HG03558 (cell line): ENCODE data around the gene CYFIP2.

Experiments used
- ATAC-seq: cut with Tn5 transposase; IDR thresholded peaks from one replicate; pipeline ENCODE4 v1.9.1; 2021; ENCODE audit warnings: moderate number of reproducible peaks; ENCODE audit not compliant: unreplicated experiment; ENCODE audit errors: extremely low read depth

The CYFIP2 gene

GRCh38 chr5:157285310-157286035, 19.6 kb downstream of the CYFIP2 start:
- ATAC-seq: no peak

DNA sequence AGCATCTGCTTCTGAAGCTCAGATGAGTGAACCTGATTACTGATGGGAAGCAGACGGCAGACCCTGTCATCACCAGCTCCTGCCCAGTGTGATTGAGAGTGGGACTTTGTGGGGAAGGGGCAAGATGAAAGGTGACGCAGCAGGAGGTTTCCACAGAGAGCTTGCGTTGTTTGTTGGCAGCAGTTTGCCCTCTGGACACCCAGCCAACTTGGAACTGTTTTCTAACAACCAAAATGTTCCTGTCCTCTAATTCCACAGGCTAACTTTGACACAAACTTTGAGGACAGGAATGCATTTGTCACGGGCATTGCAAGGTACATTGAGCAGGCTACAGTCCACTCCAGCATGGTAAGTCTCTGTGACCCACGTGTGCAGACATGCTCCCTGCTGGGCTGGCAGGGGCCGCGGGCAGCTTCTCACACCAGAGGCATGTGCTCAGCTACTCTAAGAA, 20.9 kb downstream of the CYFIP2 start:
- no peak for ATAC-seq

DNA sequence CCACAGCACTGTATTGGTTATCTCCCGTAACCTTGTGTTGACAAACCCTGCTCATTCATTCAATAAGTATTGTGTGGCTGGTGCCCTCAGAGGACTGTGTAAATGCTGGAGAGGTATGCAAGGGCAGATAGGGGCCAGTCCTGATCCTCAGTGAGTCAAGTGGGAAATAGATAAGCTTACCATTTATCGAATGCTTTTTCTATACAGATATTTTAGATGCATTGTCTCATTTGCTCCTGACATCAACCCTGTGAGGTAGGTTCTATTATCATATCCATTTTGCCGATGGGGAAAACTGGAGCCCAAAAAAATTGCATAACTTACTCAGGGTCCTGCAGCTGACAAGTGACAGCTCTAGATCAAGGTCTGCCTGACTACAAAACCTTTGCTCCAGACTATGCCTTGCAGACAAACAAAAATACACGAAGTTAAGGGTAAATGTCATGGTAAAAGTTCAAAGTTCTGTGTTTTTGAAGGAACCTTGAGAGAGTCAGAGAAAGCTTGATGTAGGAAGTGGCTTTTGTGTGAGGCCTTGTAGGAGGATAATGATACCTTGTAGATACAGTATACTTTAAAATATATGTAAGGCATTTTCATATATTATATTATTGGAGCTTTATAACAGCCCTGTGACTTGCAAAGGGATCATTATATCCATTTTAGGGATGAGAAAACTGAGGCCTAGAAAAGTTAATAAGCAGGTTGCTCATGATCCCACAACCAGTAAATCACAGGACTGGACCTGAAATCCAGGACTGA, 22.7 kb downstream of the CYFIP2 start:
- no peak for ATAC-seq

- no peak for ATAC-seq
Observed at GRCh38 chr5:157289164-157289819, 23.4 kb downstream of the CYFIP2 start.

DNA sequence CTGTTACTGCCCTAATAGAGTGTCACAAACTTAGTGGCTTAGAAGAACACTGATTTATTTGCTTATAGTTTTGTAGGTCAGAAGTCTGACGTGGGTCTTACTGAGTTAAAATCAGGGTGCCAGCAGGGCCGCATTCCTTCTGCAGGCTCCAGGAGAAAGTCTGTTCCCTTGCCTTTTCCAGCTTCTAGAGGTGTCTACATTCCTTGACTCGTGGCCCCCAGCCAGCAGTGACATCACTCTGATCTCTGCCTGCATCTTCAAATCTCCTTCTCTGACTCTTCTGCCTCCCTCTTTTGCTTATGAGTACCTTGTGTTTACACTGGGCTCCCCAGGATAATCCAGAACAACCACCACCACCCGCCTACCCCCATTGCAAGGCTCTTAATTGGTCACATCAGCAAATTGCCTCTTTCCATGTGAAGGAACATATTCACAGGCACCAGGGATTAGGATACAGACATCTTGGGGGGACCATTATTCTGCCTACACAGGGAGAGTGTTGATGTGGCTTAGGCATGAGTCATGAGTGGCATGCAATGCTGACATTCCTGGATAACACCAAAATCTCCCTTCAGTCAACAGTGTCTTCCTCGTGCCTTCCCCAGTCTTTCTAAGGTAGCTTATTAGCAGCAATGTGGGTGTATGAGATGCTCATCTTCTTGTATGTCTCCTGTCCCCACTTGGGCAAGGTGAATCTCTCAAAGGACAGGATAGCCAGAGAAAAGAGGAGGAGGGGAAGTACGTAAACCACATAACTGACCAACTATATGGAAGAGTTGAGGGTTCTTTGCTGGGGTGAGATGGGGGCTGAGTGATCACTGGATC, 24.4 kb downstream of the CYFIP2 start:
- no peak for ATAC-seq

GRCh38 chr5:157290981-157291711, 25.2 kb downstream of the CYFIP2 start:
- peak; percentile 75 for ATAC-seq

- ATAC-seq: no peak
Observed at GRCh38 chr5:157292599-157292998, 26.7 kb downstream of the CYFIP2 start.

DNA sequence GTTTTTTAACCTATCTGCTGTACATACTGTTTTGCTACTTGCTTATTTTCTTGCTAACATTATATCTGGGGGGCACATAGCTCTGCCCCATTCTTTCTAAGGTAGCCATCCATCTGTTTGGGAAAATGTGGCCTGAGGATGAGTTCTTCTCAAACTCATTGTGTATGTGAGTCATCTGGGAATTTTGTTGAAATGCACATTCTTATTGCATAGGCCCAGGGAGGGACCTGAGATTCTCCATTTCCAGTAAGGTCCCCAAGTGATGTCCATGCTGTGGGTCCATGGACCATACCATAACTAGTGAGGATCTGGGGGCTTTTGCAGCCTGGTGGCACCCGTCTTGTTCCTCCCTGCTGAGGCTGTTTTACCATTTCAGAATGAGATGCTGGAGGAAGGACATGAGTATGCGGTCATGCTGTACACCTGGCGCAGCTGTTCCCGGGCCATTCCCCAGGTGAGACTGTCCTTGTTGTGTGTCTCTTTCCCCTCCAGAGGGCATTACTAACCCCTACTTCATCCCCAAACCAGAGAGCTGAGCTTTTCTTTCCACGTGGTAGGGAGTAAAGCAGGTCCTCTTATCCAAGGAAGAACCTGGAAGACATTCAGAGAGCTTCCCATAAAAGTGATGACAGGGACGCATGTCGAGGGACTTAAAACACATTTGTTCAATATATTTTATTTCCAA, 28.6 kb downstream of the CYFIP2 start:
- no peak for ATAC-seq

DNA sequence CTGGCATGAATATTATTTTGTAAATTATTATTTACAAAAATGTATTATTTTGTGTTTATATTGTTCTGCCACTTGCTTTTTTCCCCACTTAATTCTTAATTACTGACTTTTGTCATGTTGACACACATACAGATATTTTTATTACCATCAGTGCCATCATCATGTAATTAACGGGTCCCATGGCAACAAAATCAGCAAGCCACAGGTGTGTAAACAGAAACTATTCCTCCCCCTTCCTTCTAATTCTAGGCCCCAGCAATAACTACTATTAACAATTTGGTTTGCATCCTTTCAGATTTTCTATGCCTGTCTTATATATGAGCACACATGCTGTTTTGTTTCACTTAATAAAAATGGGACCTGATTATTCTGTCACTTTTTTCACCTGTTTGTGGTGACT, 29.3 kb downstream of the CYFIP2 start:
- no peak for ATAC-seq

DNA sequence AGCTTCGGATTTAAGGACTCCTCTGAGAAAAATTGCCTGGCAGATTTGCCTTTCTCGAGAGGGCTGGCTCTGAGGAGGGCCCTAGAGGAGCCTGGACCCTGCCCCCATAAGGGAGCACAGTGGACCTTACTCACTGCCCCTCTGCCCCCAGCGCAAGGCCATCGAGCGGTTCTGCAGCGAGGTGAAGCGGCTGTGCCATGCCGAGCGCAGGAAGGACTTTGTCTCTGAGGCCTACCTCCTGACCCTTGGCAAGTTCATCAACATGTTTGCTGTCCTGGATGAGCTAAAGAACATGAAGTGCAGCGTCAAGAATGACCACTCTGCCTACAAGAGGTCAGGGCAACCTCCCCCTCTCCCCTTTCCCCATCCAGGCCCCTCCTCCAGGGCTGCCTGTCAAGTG, 34.6 kb downstream of the CYFIP2 start:
- no peak for ATAC-seq

GRCh38 chr5:157301066-157301465, 35.1 kb downstream of the CYFIP2 start:
- ATAC-seq: no peak

- no peak for ATAC-seq
Observed at GRCh38 chr5:157303023-157303422, 37.1 kb downstream of the CYFIP2 start.

DNA sequence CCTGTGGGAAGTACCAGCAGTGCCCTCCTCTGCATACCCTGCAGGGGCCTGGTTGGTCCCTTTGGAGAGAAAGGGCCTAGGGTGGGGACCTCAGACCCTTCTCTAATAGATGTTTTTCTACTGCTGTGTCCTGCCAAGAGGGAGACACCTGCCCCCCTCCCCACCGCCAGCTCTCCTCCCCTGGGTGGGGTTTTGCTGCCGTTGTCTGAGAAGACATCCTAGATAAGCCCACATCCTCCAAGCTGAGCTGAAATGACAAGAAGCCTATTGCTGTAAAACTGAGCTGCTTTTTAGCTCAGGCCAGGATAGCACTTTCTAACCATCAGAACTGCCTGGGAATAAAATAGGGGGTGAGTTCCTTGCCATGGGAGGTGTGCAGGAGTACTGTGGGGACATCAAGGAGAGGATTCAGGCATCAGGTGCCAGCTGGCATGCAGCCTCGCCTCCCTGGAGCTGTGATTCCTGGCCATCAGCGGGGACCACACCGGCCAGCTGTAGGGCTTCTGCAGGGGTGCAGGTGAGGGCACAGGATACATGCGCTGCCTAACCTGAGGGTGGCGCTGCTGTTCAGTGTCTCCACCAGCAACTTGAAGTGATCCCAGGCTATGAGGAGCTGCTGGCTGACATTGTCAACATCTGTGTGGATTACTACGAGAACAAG, 37.9 kb downstream of the CYFIP2 start:
- ATAC-seq: no peak

- no peak for ATAC-seq
Observed at GRCh38 chr5:157306081-157306480, 40.2 kb downstream of the CYFIP2 start.

DNA sequence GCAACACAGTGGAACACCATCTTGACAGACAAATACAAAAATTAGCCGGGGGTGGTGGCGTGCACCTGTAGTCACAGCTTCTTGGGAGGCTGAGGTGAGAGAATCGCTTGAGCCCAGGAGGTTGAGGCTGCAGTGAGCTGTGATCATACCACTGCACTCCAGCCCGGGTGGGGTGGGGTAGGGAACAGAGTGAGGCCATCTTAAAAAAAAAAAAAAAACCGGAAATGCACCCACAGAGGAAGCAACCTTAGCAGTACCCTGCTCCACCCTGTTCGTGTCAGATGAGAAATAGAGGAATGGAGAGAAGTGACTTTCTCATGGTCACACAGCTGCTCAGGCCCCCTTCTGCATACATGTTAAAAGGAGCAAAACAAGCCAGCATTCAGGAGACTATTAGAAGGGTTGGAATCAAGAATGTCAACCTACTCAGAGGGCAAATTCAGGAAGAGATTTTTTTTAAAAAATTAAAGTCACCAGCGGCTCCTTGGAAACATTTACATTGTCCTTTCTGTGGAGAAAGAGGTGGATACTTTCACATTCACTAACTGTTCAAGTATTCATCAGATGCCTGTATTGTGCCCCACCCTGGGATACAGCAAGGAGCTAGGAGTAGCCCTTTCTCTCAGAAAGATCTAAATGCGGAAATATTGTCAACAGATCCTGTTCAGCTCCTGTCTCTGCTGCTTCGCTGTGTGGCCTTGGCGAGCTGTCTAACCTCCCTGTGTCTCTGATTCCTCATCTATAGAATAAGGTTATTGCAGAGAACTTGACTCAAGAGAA, 41.0 kb downstream of the CYFIP2 start:
- no peak for ATAC-seq

DNA sequence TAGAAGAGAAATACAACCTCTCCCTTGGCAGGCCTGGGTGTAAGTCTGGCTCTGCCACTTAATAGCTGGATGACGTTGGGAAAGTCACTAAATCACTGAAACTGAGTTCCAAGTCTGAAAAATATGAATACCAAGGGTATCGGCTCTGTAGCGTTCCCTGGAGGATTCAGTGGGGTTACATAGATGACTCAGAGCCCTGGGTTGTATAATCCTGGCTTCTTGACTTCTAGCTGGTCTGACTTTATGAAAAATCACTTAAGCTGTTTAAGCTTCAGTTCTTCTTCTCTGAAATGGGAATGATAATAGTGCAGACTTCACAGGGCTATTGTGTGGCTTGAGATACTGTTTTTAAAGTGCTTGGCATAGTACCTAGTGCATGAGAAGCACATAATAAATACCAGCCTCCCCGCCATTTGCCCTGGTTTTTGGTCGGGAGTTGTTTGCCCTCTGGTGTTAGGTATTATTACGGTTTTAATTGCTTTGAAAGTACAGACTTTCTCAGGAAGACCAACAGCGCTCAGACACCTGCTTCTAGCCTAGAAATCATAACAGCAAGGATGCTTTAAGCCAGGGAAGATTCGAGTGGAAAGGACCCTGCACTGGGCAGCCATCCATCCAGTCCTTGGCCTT, 43.0 kb downstream of the CYFIP2 start:
- peak; percentile 50 for ATAC-seq

DNA sequence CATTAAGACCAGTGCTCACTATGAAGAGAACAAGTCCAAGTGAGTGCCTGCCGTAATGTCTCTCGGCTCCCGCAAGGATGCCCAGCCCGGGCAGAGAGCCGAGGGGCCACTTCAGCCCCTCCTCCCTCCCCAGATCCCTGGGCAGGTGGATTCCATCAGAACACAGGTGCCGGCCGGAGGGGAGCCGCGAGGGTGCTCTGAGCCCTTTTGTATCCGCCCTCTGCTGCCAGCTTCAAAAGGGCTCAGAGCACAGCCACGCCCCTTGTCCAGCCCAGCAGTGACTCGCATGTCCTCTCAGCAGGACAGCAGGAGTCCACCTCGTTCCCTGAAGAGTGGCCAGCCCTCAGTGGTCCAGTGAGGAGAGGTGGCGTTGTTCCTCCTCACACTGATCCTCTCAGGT, 43.9 kb downstream of the CYFIP2 start:
- ATAC-seq: no peak
